Measurements from ENCODE around the gene CARM1.
"Not testable (repeated sequence)": the region's sequence is repeated elsewhere in the genome, so short reads cannot be mapped to it uniquely, and the experiment has no call there.

CARM1 gene

DNA sequence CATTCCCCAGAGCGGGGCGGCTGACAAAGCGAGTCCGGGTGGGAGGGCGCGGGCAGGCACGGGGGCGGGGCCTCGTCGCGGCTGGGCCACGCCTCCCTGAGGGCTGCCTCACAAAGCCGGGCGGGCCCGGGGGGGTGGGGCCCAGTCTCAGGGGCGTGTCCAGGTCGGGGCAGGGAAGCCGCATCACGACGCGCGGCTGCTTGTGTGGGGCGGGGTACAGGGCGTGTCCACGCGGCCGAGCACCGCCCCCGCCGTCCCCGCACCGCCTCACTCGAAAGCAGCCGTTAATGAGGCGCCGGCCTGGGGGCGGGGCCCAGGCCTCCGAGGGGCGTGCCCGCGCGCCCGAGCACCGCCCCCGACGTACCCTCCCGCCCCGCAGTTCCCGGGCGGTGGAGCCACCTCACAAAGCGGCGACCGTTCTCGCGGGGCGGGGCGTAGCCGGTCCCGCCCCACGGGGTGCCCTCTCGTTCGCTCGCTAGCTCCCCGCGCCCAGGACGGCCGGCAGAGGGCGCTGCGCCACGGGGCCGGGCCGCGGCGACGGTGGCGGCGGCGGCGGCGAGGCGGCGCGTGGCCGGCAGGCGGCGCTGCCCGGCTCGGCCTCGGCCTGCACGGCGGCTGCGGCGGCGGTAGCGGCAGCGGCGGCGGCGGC, at the start of gene CARM1:
Gene CARM1, plus strand, starts transcription at position 599 of the 649 bp plus-strand sequence. CDS start 150 bp downstream, outside the sequence.
- in situ Hi-C loops (cut with MboI; ENCODE audit: low sequenced_read_pairs): no loop called here

DNA sequence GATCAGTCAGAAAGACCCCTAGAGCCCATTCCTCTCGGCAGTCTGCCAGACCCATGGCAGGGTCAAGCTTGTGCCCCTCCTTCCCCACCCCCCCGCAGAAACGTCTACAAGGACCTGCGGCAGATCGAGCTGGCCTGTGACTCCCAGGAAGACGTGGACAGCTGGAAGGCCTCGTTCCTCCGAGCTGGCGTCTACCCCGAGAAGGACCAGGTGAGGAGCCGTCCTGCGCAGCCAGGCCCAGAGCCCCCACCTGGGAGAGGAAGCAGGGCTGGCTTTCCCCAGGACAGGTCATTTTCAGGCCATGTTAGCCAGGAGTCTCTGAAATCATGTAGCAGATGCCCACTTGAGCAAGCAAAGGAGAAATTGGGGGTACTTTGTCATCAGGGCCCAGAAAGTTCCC, 47.7 kb upstream of the CARM1 start:
- in situ Hi-C loops (cut with MboI; ENCODE audit: low sequenced_read_pairs): no loop called here

DNA sequence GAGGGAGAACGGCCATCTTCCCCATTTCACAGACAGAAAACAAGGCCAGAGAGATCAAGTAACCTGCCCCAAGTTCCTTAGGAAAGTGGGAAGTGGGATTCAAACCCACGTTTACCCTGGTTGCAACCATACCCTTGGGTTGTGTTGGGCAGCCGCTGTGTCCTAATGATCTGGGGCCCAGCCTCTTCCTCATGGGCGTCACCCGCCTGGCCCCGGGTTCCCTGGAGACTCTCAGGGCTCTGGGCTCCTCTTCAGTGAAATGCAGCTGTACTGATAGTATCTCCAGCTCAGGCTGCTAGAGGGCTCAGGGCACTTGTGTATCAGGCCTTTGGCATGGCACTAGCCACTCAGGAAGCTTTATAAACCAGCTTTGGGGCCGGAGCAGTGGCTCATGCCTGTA, 45.1 kb upstream of the CARM1 start:
- in situ Hi-C loops (cut with MboI; ENCODE audit: low sequenced_read_pairs): no loop called here

DNA sequence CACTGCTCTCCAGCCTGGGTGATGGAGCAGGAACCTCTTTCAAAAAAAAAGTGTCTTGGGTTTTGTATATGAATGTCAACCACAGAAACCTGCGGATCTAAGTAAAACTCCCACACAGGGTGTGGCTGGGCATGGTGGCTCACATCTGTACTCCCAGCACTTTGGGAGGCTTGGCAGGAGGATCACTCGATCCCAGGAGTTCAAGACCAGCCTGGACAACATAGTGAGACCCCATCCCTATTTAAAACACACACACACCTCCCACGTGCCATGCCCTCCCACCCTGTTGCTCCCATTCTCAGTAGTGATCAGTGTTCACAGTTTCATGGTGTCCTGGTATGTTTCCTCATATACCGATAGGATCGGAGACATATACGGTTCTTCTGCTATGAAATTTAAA, 44.5 kb upstream of the CARM1 start:
- in situ Hi-C loops (cut with MboI; ENCODE audit: low sequenced_read_pairs): no loop called here

DNA sequence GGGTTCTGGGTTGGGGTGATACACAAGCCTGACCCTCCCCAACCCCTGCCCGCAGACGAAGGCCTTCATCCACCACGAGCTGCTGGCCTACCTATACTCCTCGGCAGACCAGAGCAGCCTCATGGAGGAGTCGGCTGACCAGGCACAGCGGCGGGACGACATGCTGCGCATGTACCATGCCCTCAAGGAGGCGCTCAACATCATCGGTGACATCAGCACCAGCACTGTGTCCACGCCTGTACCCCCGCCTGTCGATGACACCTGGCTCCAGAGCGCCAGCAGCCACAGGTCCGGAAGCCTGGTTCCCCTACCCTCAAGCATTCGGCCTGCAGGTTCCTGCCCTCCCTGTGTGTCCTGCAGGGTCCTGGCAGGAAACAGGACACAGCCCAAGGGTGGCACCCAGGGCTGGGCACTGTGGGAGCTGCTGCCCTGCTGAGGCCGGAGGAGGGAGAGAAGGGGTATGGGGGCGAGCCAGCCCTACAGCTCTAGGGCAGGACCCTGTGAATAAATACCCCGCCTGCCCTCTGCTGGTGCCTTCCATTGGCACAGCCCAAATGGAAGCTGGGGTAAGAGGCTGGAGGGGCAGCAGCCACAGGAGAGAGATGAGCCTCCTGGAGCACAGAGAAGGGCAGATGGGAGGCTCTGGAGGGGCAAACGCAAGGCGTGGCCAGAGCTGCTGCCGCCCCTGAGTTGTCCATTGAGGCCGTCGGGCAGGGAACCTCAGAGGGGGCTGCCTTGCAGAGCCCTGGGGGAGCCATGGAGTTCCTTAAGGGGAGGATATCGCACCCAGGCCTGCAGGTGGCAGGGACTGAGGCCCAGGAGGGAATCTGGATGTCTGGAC, 42.2 kb upstream of the CARM1 start:
- in situ Hi-C loops (cut with MboI; ENCODE audit: low sequenced_read_pairs): no loop called here

DNA sequence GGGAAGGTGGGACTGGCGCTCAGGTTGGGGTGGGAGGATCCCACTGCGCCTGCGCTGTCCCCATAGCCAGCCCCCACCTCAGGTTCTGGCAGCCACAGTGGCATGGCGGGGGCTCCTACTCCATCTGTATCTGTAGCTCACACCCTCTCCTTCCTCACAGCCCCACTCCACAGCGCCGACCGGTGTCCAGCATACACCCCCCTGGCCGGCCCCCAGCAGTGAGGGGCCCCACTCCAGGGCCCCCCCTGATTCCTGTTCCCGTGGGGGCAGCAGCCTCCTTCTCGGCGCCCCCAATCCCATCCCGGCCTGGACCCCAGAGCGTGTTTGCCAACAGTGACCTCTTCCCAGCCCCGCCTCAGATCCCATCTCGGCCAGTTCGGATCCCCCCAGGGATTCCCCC, 41.4 kb upstream of the CARM1 start:
- in situ Hi-C loops (cut with MboI; ENCODE audit: low sequenced_read_pairs): no loop called here

DNA sequence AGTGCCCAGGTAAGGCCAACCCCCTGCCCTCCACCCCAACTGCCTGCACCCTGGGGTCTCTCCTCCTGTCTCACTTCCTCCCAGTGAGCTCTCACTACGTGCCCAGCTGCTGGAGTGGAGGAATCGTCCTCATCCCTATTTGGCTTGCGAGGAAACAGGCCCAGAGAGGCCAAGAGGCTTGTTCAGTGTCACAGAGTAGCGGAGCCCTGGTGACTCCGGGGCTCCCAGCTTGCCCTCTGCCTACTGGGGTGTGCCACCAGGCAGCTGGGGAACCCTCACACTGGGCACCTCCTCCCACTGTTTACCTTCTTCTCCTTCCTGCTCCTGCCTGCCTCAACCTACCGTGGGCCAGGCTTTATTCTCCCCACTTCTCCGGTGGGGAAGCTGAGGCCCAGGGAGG, 41.0 kb upstream of the CARM1 start:
- in situ Hi-C loops (cut with MboI; ENCODE audit: low sequenced_read_pairs): no loop called here

DNA sequence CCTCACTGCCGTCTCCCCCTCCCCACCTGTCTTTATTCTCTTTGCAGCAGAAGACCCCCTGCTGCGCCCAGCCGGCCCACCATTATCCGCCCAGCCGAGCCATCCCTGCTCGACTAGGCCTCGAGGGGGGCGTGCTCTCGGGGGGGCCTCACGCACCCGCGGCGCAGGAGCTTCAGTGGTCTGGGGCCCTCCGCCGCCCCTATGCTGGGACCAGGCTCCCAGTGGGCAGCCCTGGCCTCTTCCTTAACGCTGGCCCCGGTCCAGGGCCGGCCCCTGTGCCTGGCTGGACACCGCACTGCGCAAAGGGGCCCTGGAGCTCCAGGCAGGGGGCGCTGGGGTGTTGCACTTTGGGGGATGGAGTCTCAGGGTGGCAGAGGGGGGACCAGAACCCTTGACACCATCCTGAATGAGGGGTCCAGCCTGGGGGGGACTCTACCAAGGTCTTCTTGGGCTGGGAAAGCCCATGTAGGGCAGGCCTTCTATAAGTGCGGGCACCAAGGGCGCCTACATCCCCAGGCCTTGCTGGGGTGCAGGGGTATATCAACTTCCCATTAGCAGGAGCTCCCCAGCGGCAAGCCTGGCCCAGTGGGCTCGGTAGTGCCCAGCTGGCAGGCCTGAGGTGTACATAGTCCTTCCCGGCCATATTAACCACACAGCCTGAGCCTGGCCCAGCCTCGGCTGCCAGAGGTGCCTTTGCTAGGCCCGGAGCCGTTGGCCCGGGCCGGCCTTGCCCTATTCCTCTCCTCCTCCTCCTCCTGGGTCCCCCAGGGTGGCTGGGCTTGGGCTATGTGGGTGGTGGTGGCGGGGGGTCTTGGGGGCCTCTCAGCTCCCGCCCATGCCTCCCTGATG, 40.2 kb upstream of the CARM1 start:
- in situ Hi-C loops (cut with MboI; ENCODE audit: low sequenced_read_pairs): no loop called here

DNA sequence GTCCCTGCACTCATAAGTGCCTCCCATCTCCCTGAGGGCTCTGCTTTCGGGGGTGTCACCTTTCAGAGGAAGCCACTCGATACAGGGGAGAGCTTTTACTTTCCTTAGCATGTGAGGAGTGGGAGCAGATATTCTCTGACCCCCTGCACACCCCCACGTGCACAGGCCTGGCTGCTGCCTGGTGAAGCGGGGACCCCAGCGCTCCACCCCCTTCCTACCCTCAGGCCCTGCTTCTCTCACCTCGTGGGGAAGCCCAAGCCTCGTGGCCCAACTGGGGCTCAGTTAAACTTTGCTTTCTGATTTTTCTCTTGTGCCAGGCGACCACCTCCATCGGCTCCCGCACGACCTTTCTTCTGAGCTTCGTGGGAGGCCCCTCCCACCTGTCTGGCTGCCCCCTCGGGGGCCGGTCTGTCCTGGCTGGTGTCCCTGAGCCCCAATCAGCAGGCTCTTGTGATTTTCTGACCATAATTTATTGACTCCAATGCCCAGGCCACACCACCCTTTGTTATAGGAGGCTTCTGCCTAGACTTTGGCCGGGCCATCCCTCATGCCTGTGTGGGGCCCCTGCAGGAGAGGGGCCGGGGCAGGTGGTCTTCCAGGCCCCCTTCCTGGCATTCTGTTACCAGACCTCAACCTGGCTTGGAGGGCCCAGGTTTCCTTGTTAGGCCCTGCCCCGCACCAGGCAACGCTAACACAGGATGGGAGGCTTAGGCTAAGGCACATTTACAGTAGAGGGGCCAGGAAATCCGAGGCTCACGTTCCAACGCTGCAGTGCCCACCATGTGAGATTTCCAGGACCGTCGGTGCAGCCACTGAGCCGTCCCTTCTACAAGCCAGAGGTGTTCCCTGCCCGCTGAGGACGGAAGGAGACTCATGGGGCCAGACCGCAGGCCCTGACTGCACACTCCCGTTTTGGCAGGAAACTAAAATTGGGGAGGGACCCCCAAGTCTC, 39.1 kb upstream of the CARM1 start:
- in situ Hi-C loops (cut with MboI; ENCODE audit: low sequenced_read_pairs): no loop called here

DNA sequence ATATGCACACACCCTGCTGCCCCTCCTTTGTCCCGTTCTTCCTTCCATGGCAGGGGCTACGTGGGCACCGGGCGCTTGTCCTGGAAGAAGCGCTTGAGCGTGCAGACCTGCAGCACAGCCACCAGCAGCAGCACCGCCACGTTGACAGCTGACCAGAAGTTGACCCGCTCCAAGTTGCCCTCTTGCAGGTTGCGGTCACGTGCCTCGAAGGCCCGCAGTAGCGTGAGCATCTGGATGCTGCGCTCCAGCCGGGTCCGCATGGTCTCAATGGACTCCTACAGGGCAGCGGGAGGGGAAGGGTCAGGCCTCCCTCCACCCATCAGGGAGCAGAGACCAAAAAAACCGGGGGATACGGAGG, 38.4 kb upstream of the CARM1 start:
- in situ Hi-C loops (cut with MboI; ENCODE audit: low sequenced_read_pairs): no loop called here

DNA sequence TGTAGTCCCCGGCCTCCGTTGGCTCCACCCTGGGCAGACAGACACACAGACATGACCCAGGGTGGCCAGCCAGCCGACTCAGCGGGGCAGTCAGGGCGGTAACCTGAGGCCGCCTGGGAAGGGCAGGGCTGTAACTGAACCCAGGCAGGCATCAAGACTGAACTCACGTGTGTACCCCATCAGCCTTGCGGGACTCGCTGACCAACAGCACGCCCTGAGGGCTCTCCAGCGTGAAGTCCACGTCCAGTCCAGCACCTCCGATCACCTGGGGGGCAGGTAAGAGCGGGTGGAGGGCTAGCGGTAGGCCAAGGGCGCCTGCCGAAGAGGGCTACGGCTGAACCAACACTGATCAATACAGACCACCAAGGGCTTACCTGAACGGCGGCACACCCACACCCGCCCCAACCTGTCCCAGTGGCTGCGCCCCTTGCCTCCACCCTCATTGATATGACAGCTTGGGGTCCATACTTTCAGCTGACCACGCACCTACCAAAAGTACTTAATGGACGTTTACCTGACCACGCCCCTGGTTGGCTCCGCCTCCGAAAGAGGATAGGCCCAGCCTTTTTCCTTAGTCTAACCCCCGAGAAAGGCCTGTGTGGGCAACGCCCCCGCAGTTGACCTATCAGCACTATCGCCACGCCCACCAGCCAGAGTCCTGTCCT, 36.1 kb upstream of the CARM1 start:
- in situ Hi-C loops (cut with MboI; ENCODE audit: low sequenced_read_pairs): no loop called here

DNA sequence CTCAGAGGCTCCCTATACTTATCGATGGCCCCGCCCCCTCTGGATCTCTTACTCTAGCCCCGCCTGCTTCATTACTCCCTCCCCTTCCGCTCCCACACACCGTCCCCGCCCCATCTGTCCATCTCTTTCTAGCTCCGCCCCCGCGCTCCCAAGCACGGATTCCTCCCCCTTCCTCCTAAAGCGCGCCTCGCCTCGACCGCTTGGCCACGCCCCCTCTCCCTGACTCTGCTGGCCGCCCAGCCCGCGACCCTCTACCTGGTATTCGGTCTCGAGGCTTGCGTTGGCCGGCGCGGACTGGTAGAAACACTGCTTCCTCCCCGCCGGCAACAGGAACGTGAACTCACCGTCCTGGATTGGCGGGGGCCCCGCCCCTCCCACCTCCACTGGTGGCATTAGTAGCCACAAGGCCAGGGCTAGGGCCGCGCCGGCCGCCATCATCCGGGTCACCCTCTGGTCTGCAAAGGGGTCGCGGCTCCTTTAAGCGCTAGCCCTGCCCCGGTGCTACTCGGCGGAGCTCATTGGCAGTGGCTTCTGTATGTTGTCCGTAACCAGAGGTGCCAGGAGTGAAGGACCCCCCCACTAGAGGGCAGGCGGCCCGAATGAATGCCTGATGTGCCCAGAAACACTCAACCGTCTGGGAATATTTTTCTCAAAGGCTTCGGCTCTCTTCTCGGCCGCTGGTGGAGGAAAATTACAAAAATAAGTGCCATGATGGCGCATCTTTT, 35.4 kb upstream of the CARM1 start, which contains the start of gene TMED1:
Gene TMED1, minus strand, starts transcription at position 459 of the 725 bp plus-strand sequence. Its CDS starts 21 bp downstream, at position 438.
- in situ Hi-C loops (cut with MboI; ENCODE audit: low sequenced_read_pairs): no loop called here

DNA sequence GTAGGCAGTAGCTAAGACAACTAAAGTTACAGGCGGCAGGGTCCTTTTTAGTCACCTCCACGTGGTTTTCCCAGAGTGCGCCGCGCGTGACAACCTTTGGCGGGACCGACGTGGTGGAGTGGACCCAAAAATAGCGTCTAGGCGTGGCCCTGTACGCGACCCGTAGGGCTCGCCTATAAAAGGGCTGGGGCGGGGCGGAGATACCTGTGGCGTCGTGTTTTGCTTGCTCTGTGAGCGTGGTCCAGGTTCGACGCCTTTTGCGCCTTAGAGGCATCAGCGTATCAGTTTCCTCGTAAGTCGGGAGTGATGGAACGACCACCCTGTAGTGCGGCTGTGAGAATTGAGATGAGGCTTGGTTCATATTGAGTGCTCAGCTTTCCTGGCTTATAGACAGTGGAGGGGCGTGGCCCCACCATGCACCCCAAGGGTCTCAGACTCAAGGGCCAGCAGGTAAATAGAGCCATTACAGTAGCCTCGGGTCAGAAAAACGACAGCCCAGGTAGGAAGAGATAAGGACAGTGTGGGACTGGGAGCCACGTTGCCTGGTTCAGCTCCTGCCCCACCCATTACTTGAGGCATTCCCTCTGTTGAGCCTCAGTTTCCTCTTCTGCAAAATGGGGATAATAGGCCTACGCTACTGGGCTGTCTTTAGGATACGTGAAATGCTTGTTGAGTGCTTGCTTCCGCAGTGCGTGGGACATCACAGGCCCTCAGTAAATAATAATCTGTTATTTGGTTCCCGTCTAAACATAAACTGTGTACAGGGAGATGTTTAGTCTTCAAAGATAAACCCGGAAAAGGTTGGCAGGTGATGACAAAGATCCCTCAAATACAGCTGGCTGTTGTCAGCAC, 34.6 kb upstream of the CARM1 start:
- in situ Hi-C loops (cut with MboI; ENCODE audit: low sequenced_read_pairs): no loop called here

DNA sequence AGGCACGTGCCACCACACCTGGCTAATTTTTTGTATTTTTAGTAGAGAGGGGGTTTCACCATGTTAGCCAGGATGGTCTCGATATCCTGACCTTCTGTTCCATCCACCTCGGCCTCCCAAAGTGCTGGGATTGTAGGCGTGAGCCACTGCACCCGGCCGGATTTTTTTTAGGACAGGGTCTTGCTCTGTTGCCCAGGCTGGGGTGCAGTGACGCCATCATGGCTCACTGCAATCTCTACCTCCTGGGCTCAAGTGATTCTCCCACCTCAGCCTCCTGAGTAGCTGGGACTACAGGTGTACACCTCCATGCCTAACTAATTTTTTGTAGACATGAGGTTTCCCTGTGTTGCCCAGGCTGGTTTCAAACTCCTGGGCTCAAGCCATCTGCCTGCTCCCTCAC, 33.7 kb upstream of the CARM1 start:
- in situ Hi-C loops (cut with MboI; ENCODE audit: low sequenced_read_pairs): not testable (repeated sequence)

DNA sequence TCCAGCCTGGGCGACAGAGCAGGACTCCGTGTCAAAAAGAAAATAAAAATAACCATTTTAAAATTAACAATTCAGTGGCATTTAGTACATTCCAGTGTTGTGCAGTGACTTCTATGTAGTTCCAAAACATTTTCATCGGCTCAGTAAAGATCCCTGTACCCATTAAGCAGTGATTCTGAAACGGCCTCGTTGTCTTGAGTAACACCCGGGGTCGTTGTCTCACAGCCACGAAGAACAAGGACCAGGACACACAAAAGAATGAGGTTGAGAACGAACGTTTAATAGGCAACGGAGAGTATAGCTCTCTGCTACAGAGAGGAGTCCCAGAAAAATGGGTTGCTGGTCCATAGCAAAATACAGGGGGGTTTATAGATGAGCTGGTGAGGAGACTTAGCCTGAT, 33.0 kb upstream of the CARM1 start:
- in situ Hi-C loops (cut with MboI; ENCODE audit: low sequenced_read_pairs): no loop called here

DNA sequence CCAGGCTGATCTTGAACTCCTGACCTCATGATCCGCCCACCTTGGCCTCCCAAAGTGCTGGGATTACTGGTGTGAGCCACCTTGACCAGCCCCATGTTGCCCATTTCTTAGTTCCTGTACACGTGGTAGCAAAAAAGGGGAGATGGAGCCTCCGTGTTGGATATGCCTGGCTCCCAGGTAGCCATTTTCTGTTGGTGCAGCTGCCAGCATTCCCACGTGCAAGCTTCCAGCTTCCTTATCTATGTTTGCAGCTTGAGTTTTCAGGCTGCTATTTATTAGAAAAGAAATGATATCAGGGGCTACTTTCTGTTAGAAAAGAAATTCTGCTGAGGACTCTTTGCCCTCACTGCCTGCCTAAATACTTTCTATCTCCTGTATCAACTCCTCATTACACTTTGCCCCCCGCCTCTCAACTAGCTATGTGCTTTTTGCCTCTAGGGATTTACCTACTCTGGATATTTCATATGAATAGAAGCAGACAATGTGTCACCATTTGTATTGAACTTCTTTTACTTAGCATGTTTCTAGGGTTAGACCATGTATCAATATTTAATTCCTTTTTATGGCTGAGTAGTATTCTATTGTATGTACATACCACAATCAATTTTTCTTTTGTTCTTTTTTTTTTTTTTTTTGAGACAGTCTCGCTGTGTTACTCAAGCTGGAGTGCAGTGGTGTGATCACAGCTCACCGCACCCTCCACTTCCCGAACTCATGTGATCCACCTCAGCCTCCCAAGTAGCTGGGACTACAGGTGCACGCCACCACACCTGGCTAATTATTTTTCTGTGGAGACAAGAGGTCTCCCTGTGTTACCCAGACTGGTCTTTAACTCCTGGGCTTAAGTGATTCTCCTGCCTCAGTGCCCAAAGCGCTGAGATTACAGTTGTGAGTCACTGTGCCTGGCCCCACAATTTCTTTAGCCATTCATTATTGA, 32.0 kb upstream of the CARM1 start:
- in situ Hi-C loops (cut with MboI; ENCODE audit: low sequenced_read_pairs): no loop called here

DNA sequence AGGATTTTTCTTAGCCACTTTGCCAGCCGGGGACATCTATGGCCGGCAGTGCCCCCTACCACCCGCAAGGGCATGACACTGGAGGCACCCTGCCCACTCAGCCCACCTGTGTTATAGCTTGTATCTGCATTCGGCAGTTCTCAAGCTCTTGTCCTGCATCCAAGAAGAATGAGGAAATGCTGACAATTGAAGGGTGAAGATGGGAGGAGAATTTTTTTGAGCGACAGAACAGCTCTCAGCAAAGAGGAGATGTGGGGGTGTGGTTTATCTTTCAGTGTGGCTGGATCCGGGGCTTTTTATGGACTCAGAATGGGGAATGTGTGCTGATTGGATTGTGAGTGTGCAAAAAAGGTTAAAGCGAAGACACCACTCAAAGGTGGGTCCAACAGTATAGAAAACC, 28.6 kb upstream of the CARM1 start:
- in situ Hi-C loops (cut with MboI; ENCODE audit: low sequenced_read_pairs): no loop called here
